Fibroblast of skin of left quadriceps (primary cell): ENCODE results near the gene TSPO2.

Experiments
- DNase-seq, 2 experiments: peaks; one replicate each; pipeline ENCODE4 v3.0.0-alpha.2; 2013; ENCODE audit warnings: low read depth in 2 of 2

Gene TSPO2

DNA sequence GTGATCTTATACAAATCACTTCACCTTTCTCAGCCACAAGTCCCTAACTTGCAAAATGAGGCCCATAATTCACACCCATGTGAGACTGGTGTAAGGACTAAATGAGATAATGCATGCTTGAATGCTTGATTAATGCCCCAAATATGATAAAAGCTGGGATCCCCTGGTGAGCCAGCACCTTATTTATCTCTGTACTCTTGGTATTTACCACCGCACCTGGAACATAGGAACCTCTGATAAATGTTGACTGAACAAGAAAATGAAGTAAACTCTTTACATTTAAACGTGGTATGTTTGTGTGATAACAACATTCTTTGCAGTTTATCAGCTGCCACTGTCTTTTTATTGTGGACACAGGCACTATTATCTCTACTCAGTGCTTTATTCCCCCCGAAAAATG is 8.3 kb downstream of the TSPO2 start:
- DNase-seq = no peak

DNA sequence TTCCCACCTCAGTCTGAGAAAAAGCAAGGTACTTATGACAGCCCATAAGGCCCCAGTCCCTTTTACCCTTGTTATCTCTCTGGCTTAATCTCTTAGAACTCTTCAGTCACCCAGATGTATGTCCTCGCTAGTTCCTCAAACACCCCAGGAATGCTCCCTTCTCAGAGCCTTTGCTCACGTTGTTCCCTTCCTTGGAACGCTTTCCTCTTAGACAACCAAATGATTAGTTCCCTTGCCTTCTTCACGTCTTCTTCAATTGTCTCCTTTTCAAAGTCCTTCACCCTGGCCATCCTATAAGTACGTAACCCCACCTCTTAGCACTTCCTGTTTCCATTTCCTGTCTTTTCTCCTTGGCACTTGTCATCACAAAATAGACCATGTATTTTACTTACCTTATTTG is 9.6 kb downstream of the TSPO2 start:
- no peak for DNase-seq

DNA sequence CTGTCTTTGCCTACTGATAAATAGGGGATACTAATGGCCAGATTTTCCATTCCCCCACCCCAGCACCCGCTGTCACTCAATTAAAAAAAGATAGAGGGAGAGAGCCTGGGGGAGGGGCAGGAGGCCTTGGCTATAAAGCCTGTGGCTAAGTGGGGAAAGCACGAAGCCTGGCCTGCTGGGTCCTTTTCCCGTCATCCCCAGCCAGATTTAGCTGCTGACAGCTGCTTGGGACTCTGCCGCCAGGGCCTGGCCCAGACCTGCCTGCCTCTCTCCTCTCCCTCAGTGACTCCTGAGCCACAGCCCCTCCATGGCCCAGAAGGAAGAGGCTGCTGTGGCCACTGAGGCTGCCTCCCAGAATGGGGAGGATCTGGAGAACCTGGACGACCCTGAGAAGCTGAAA is 10.8 kb downstream of the TSPO2 start, which contains the start of gene APOBEC2:
Gene APOBEC2 (plus strand): TSS at position 162 of the 400 bp plus-strand sequence. CDS start 146 bp downstream, at position 308.
- DNase-seq = no peak

DNA sequence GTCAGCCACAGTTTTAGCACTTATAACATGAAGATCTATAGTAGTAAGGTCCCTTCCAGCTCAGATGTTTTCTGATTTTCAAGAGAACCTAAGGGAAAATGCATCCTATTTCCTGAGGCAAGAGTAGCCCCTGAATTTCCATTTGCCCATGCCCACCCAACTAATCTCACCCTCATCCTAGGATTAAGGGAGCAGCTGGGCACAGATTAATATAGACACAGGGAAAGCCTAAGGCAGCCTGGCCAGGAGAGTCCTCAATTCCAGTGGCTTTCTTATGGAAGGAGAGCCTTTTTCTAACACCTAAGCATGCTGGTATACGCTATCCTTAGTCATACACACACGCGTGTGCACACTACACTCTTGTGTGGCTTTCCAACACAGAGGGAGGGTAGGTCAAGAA is 12.2 kb downstream of the TSPO2 start:
- no peak for DNase-seq

DNA sequence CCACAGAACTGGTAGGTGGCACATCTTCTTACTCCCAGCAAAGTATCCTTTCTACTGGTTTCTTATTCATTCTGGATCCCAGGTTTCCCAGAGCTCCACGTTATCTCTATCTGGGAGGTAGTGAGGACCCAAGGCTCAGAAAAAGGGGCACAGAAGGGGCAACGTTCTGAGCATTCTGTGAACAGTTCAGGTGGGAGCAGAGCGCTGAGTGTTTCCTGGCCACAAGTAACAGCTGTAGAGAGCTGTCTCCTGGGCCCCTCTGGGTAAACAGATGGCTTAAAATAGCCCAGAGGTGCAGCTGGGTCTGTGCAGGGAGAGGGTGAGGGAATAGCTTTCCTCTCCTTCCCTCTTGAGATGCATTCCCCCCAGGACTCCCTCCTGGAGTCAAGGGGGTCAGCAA is 12.9 kb downstream of the TSPO2 start:
- no peak for DNase-seq

DNA sequence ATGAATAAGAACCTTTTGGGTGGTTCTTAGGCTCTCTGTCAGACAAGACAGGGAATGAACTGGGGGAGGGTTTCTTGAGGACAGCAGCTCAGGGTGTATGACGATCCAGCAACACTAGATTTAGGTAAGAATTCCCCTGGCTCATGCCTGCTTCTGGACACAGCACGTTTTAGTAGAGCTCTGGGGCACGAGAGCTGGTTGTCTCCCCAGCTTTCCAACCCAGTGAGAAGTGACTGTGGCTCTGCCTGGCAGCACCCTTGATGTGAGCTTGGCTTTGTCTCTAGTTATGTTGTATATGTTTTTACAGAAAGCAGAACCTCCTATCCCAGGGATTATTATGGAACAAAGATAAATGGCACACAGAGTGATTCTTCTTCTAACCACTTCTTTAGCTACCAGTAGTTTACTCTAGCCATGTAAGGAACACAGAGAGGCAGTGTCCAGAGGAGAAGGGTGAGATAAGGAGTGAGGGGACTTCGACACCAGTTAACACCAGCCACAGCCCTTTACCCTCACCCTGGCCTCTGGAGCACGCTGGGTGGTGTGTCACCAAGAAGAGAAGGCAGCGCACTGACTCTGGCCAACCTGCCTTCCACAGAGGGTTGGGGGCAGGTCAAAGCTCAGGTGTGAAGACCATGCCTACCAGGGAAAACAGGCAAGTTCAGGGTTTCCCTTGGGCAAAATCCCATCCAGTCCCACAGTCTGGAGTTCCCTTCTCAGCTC is 14.7 kb downstream of the TSPO2 start:
- DNase-seq = no peak

DNA sequence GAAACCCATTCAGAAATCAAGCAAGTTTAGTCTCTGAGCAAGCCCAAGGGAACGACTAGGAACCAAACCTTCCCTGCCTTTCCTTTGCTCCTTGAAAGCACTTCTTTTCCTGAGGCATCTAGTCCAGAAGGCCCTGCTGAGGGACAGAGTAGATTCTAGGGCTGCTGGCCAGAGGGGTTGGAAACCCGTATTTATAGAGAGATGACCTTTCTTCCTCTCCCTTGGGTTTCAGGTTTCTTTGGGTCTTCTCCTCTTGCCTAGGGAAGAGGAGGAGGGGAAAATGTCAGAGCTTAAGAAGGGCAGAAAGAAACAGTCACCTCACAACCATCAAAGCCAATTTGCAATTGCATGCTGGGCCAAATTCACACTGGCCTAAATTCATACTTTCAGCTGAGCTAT is 16.5 kb downstream of the TSPO2 start:
- DNase-seq = no peak

DNA sequence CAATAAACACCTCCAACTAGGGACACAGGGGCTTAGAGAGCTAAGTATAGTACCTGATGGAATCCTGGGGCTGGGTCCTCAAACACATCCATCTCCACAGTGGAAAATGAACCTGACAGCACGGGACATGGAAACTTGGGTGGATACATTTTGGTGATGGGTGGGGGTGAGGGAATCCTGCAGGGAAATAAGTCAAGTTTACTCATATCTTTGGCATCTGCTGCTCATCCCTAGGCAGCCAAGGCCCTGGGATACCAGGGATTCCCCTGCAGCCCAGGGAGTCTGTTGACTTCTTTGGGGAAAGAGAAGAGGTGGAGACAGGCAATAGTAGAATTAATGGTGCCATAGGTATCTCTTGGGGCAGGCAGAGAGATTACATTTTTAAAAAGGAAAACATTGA is 17.3 kb downstream of the TSPO2 start:
- DNase-seq = no peak

DNA sequence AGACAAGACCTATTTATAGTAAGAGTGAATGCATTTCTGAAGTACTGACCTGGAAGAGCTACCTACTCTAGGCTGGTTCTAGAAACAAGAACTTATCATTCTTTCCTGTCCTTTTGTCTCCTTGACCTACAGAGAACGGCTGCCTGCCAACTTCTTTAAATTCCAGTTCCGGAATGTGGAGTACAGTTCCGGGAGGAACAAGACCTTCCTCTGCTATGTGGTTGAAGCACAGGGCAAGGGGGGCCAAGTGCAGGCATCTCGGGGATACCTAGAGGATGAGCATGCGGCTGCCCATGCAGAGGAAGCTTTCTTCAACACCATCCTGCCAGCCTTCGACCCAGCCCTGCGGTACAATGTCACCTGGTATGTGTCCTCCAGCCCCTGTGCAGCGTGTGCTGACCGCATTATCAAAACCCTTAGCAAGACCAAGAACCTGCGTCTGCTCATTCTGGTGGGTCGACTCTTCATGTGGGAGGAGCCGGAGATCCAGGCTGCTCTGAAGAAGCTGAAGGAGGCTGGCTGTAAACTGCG is 19.0 kb downstream of the TSPO2 start:
- no peak for DNase-seq

DNA sequence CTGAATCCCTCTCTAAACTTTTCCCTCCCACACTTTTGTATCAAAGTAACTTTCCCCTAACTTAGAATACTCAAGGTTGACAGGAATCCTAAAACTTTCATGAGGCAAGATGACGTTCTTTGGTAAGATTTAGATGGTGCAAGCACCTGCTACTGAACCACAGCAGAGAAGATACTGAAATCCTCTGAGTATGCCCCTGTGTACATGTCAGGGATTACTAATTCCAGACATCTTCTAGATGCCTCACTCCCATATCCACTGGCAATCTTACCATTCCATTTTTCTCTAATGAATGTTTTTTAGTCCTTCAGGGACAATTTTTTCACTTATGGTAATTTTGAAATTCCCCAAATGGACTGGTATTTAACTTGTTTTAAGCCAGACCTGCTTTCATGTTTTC is 19.8 kb downstream of the TSPO2 start:
- no peak for DNase-seq

DNA sequence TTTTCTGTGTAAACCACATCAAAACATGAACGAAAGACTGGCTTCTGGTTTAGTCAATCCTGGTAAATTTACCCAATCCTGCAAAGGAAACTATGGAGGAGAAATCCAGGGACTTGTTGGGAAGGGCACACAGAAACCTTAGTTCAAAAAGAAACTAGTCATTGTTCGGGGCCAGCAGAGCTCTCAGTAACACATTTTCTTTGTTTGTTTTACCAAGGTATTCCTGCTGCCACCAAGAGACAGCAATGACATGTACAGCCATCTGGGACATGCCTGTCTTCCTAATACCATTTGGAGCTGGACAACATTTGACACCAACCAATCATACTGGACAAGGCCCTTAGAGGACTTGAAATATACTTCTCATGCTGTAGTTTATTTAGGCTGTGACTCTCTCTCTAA is 21.6 kb downstream of the TSPO2 start:
- DNase-seq = no peak

DNA sequence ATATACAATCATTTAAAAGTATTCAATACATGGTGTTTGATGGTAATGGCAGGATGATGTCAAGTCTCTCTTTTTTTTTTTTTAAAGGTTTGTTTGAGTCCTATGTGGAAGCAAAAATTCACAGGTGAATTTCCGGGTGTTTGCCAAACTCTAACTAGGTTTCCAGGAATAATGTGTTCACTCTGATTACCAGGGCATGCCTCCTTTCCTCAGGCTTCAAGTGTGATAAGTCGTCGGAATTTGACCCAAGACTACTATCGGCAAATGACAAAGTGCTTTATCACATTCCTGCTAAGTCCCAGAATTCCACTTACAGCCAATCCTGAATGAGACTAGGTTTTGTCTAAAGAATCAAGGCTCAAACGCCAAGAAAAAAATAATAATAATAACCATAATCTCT is 22.6 kb downstream of the TSPO2 start:
- DNase-seq = no peak

DNA sequence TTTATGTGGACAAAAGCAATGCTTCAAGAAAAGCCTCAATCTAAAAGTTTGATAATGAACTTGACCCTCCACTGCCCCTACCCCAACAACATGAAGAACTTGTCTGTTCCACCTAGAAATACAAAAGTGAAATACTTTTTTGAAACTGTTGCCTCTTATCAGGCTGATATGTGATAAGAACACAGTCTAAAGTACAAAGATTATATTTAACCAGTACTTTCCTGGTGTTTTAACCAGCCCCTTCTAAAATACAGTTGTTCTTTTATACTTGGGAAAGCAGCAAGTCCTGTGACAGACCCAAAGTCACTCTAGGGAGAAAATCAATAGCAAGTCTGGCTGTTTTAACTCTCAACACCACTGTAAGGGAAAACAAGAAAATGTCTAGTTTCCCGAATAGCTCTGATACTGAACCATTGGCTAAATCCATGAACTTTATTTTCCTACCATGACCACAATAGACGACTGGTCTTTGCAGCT is 23.3 kb downstream of the TSPO2 start:
- DNase-seq = no peak

DNA sequence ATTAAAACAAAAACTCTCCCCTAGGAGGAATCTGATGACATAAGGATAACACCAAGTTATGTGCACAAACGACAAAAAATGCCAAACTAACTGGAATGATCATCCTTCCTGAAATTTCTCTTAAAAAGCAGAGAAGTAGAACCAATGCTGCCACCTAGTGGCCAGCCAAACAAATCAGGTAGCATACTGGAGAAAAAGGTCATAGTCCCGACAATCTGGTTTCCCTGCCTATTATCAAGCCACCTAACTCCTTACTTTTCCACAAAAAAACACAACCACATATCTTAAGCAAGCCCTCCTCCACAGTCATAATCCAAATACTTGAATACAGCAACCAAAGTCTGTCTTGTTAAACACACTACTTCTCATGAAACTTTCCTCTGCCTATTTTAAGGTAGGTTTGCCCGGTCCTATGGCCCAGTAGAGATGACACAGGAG is 24.6 kb downstream of the TSPO2 start:
- DNase-seq = peak; percentile 46 to 59

DNA sequence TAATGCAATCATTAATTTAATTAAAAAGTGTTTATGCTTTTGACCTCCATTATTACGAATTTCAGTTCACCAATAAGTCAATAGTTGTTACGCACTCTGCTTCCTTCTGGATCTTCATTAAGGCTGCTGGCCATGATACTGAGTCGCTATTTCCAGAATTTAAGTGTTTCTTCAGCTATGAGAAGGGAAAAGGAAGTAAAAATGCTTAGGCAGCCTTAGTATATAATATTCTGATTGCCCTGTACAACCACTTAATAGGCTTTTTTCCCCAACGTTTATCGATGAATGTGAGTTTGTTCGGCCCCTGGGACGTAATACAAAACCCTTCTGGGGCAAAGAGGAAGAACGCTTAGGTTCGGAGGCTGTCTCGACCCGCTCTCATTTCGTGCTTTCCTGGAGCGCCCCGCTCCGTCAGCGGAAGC is 29.2 kb downstream of the TSPO2 start:
- no peak for DNase-seq

DNA sequence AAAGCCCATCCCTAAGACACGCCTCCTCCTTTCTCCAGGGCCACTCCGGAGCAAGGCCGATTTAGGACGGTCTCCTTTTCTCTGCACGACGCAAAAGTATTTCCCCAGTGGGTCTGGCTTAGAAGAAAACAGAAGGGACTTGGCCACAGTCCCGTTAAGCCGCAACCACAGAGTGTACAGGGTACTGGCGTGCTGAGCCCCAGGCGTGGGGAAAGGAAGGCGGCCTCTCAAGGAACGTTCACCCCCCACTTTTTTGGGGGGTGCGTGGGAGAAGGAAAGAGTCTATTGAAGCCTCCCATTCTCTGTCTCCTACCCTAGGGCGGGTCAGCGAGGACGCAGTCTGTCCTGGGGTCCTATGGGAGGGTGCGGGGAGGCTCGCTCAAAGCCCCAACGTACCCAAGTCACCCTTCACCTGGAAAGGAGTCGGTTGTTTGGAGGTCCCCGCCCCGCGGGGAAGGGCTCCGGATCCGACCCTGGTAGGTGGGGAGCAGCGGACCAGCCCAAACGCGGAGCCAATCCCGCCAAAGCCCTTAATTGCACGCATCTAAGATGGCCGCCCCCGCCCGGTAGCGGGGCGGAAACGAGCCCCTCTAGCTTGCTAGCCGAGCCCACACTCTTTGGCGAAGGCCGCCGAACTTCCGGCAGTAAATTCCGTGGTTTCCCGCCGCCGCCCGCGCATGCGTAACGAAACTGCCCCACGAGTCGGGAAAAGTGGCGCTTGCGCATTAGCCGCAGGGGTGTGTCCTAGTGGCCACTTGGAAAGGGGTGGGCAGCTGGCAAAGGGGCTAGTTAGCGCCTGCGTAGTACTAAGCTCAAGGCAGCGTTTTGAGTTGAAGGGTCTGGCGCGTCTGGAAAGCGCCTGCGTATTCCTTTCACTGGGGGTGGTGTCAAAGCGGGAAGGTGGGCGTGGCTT is 29.9 kb downstream of the TSPO2 start, which contains the start of gene OARD1:
Gene OARD1 (minus strand): TSS at position 434 of the 913 bp plus-strand sequence. CDS start 722 bp downstream, outside the sequence.
- DNase-seq = peak; percentile 99 to 100

DNA sequence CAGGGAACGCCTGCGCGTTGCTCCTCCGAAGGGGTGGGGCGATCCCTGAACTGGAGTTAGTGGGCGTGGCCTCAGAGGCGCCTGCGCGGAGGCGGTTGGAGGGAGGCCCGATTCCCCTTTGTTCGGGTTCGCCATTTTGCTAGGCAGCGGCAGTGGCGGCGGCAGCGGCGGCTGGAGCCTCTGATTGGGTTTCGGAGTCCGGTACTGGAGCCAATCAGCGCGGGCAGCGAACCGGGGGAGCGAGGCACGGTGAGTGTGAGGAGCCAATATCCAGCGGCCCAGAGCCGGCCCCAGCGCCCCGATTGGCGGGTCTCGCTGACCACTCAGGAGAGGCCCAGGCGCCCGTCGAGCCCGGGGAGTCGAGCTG is 30.6 kb downstream of the TSPO2 start, which contains the start of gene NFYA:
Gene NFYA (plus strand): TSS at position 139 of the 367 bp plus-strand sequence. CDS start 6,116 bp downstream, outside the sequence.
- DNase-seq = no peak

DNA sequence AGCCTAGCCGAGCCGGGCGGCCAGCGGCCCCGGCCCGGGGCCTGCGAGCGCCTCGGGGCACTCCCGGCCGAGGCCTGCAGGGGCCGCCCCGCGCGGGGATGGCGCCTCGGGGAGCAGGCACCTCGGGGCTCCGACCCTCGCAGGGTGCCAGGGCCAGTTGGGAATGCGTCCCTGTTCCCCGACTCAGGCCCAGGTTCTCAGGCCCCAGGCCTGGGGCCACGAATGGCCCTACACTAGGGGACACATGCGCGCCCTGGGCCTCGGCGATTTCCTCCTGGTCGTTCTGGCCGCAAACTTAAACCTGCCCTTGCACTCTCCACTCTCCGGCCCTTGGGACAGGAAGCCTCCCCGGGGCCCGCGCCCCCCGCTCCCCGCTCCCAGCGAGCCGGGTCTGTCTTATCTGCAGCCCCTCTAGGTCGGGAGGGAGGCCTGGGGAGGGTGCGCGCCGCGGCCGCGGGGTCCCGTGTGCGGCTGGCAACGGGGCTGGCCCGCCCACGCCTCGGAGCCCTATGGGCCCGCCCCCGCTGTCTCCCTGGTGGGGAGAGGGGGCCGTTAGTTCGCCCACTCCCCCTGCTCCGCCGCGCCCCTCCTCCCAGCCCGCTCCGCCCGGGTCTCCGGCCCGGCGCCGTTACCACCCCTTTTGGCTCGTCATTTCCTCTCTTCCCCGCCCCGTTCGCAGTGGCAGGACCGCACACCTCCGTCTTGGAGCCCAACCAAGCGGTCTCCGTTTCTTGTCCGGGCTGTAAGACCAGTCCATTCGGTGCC is 31.1 kb downstream of the TSPO2 start:
- DNase-seq = peak; percentile 47 to 52

DNA sequence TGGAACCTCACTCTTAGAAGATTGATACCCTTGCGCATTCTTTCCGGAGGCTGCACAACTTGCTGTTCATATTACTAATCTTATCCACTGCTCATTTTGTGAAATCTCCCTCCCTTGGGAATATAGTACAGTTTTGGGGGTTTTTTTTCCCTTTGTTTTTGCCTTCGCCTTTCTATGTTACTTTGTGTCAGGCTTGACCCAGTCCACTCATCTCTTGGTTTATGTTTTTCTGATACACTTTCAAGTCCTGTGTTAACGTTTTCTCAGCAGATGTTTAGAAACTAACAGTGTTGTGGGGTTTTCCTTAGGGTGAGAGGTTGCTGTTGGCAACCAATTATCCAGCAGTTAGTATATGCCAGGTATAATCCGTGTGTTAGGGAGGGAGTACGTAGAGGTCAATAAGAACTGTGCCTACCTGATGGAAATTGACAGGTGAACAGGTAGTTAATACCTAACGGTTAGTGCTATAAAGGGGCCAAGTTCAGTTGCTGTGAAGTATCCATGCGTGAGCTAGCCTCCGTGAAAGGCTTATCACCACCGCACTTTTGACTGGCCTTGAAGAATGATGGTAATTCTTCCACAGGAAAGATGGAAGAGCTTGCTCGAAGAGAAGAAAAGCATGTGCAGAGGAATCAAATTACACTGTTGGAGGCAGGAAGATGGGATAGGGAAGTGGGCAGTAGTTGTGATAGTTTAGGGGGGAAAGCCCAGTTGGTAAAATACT is 31.9 kb downstream of the TSPO2 start:
- DNase-seq = no peak

DNA sequence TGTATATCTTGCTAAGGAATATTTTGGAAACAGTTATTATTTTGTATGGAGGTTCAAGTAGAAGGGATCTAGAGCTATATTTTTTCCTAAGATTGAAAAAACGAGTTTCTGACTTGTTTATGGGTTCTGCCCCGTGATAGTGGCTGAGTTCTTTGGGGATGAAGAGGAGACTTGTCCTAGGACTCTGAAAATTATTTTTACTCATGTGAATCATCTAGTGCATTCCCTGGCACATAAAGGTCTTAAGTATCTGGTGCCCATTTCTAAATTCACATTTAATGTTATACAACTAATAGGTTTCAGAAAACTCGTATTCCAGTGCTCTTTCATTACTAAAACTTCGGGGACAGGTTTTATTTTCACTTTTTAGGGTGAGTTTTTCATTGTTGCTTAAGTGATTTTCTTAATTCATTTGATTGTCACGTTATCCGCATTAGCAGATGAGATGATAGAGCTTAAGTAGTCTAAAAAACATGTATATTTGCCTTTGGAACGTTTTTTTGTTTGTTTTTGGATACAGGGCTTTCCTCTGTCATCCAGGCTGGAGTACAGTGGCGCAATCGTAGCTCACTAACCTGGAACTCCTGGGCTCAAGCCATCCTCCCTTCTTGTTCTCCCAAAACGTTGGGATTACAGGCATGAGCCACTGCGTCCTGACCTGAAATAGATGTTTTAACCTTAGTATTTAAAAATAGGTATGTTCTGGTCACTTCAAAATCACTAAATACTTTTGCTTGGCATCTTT is 32.6 kb downstream of the TSPO2 start:
- DNase-seq = no peak
